H1 (cell line): ENCODE data around the gene OLIG2. TPM values are rescaled to one million over a fixed set of nuclear protein-coding genes. Genes with fewer than 3 reads are reported as not detected.
A peak's percentile ranks its signal among the peaks of the same experiment; 100 is the strongest.

Experiments used
- CTCF ChIA-PET: fragments of 300-600 bp; sonication (Branson Sonifier 250); formaldehyde crosslinking; loops from one replicate; lab custom pipeline; 2021; ENCODE audit not compliant: partially characterized antibody; lab: Charles Lee
- POLR2A ChIA-PET: fragments of 300-600 bp; sonication (Branson Sonifier 250); formaldehyde crosslinking; loops from one replicate; lab custom pipeline; 2021; ENCODE audit warnings: inconsistent platforms; ENCODE audit not compliant: partially characterized antibody; lab: Charles Lee
- DNase-seq, 2 experiments: peaks; one replicate each; pipeline versions ENCODE4 v3.0.0 to v3.0.0-alpha.2; 2010 to 2022; ENCODE audit warnings: low spot score in 2 of 2, low read depth in 1 of 2, mixed read lengths in 1 of 2
- FAIRE-seq: peaks from 2 replicates; lab custom pipeline; 2011; peaks lifted over from hg19 to GRCh38; lab: Jason Lieb, UNC
- H2AFZ ChIP-seq: 2 replicates; pipeline ENCODE4 v1.8.1; 2012; ENCODE audit warnings: low read length, inconsistent platforms
- H2AK5ac ChIP-seq: 2 replicates; pipeline ENCODE4 v1.6.1; 2013; ENCODE audit warnings: low read depth, low read length
- H2BK120ac ChIP-seq: replicated peaks from 2 replicates; pipeline ENCODE3; 2013; ENCODE audit warnings: low read depth, low read length, inconsistent platforms
- H2BK12ac ChIP-seq: 2 replicates; pipeline ENCODE4 v1.6.1; 2013; ENCODE audit warnings: low read depth, low read length
- H2BK15ac ChIP-seq: 2 replicates; pipeline ENCODE4 v1.6.1; 2013; ENCODE audit warnings: low read length
- H2BK20ac ChIP-seq: 2 replicates; pipeline ENCODE4 v1.6.1; 2013; ENCODE audit warnings: low read length
- H2BK5ac ChIP-seq: 2 replicates; pipeline ENCODE4 v1.6.1; 2013; ENCODE audit warnings: low read depth, low read length
- H3K14ac ChIP-seq: 2 replicates; pipeline ENCODE4 v1.6.1; 2013; ENCODE audit warnings: inconsistent platforms; ENCODE audit not compliant: insufficient read length
- H3K18ac ChIP-seq: 2 replicates; pipeline ENCODE4 v1.6.1; 2013; ENCODE audit warnings: low read length; ENCODE audit errors: extremely low read depth
- H3K23ac ChIP-seq: 2 replicates; pipeline ENCODE4 v1.6.1; 2013; ENCODE audit warnings: inconsistent platforms; ENCODE audit not compliant: insufficient read length
- H3K23me2 ChIP-seq: 2 replicates; pipeline ENCODE4 v1.6.1; 2013; ENCODE audit warnings: low read depth, low read length
- H3K27ac ChIP-seq: 2 replicates; pipeline ENCODE4 v1.6.1; 2011; ENCODE audit warnings: low read depth, low read length, inconsistent platforms
- H3K27me3 ChIP-seq, 4 experiments: replicated peaks in 1 of 4; 1 replicate in 1 of 4; 2 replicates in 3 of 4; pipeline versions ENCODE4 v1.6.1 to v1.8.1; 2011 to 2013; ENCODE audit warnings: low read length in 3 of 4, mild to moderate bottlenecking in 3 of 4, inconsistent platforms in 2 of 4, mixed read lengths in 2 of 4, moderate library complexity in 1 of 4; ENCODE audit not compliant: control insufficient read depth in 3 of 4, insufficient read depth in 3 of 4; ENCODE audit errors: extremely low read depth in 1 of 4
- H3K36me3 ChIP-seq, 4 experiments: 2 replicates each; pipeline versions ENCODE4 v1.6.1 to v1.8.1; 2011 to 2013; ENCODE audit warnings: mild to moderate bottlenecking in 4 of 4, low read length in 3 of 4, moderate library complexity in 2 of 4, control low read depth in 1 of 4, inconsistent platforms in 1 of 4; ENCODE audit not compliant: insufficient read depth in 4 of 4, control insufficient read depth in 2 of 4
- H3K4ac ChIP-seq: replicated peaks from 2 replicates; pipeline ENCODE3; 2013; ENCODE audit warnings: low read length, low read depth, mixed read lengths, inconsistent platforms; ENCODE audit not compliant: insufficient read length
- H3K4me1 ChIP-seq, 4 experiments: replicated peaks in 1 of 4; 1 replicate in 1 of 4; 2 replicates in 3 of 4; pipeline versions ENCODE4 v1.6.1 to v1.8.1; 2011 to 2013; ENCODE audit warnings: low read length in 3 of 4, inconsistent platforms in 2 of 4, mixed read lengths in 1 of 4; ENCODE audit not compliant: insufficient read depth in 4 of 4, control insufficient read depth in 3 of 4
- H3K4me2 ChIP-seq, 2 experiments: 2 replicates each; pipeline versions ENCODE4 v1.6.1 to v1.8.1; 2011 to 2013; ENCODE audit warnings: low read depth in 2 of 2, low read length in 2 of 2, control low read depth in 1 of 2, inconsistent platforms in 1 of 2, mild to moderate bottlenecking in 1 of 2; ENCODE audit not compliant: insufficient read depth in 1 of 2
- H3K4me3 ChIP-seq, 4 experiments: fragments of 200-600, 300-600 bp in 1 of 4; sonication (generic), shearing (Covaris generic), sonication (Bioruptor Twin) in 1 of 4; 2 replicates each; pipeline versions ENCODE4 v1.5.1 to v1.8.1; 2011 to 2016; ENCODE audit warnings: low read length in 4 of 4, low read depth in 3 of 4, control low read depth in 2 of 4, inconsistent platforms in 2 of 4, mild to moderate bottlenecking in 2 of 4, mixed read lengths in 1 of 4, moderate library complexity in 1 of 4; ENCODE audit not compliant: insufficient read depth in 2 of 4; ENCODE audit errors: extremely low read depth in 1 of 4
- H3K56ac ChIP-seq: replicated peaks from 2 replicates; pipeline ENCODE3; 2013; ENCODE audit warnings: low read depth, mild to moderate bottlenecking, mixed read lengths, low read length, inconsistent platforms; ENCODE audit not compliant: insufficient read length
- H3K79me1 ChIP-seq: 2 replicates; pipeline ENCODE4 v1.6.1; 2013; ENCODE audit warnings: low read depth, low read length, control low read depth
- H3K79me2 ChIP-seq, 2 experiments: 2 replicates each; pipeline versions ENCODE4 v1.6.1 to v1.8.1; 2012 to 2013; ENCODE audit warnings: low read length in 2 of 2, mild to moderate bottlenecking in 2 of 2, inconsistent platforms in 1 of 2; ENCODE audit not compliant: insufficient read depth in 2 of 2, control insufficient read depth in 1 of 2
- H3K9ac ChIP-seq, 4 experiments: replicated peaks in 1 of 4; 1 replicate in 1 of 4; 2 replicates in 3 of 4; pipeline versions ENCODE4 v1.6.1 to v1.8.1; 2011 to 2013; ENCODE audit warnings: low read depth in 3 of 4, low read length in 3 of 4, control low read depth in 2 of 4, mild to moderate bottlenecking in 2 of 4, moderate library complexity in 2 of 4, inconsistent platforms in 1 of 4; ENCODE audit errors: extremely low read depth in 1 of 4
- H3K9me3 ChIP-seq, 2 experiments: 2 replicates each; pipeline versions ENCODE4 v1.6.1 to v1.8.1; 2012 to 2013; ENCODE audit warnings: mild to moderate bottlenecking in 2 of 2, moderate library complexity in 2 of 2, control low read depth in 1 of 2, inconsistent platforms in 1 of 2, low read depth in 1 of 2, low read length in 1 of 2, mixed read lengths in 1 of 2; ENCODE audit not compliant: insufficient read depth in 2 of 2
- H4K20me1 ChIP-seq, 2 experiments: replicated peaks in 1 of 2; 2 replicates each; pipeline versions ENCODE3 to v1.8.1; 2011 to 2013; ENCODE audit warnings: inconsistent platforms in 2 of 2, low read length in 2 of 2, mild to moderate bottlenecking in 1 of 2; ENCODE audit not compliant: insufficient read depth in 2 of 2, control insufficient read depth in 1 of 2
- H4K5ac ChIP-seq: 2 replicates; pipeline ENCODE4 v1.6.1; 2013; ENCODE audit warnings: low read length, low read depth, mixed read lengths, inconsistent platforms; ENCODE audit not compliant: insufficient read length
- H4K8ac ChIP-seq: 2 replicates; pipeline ENCODE4 v1.8.0; 2013; ENCODE audit warnings: mild to moderate bottlenecking, moderate library complexity, low read length, inconsistent platforms; ENCODE audit not compliant: insufficient read depth; ENCODE audit errors: extremely low read depth
- H4K91ac ChIP-seq: replicated peaks from 2 replicates; pipeline ENCODE3; 2013; ENCODE audit warnings: low read length, mixed read lengths, inconsistent platforms; ENCODE audit not compliant: insufficient read length
- KDM4A ChIP-seq: IDR thresholded peaks from one replicate; pipeline ENCODE4 v1.7.1; 2012; ENCODE audit warnings: low read depth, mild to moderate bottlenecking, moderate library complexity, low read length, inconsistent platforms; ENCODE audit not compliant: severe bottlenecking
- SUZ12 ChIP-seq: fragments of 200-600 bp; sonication (generic); IDR thresholded peaks from 2 replicates; pipeline ENCODE4 v1.6.1; 2012; ENCODE audit warnings: mild to moderate bottlenecking, inconsistent platforms, low read length, moderate library complexity, mixed read lengths
- WGBS, 2 experiments: shearing (Covaris generic) in 1 of 2; methylation state at CpG; one replicate each; pipeline versions ENCODE4 v1.1.6 to v1.1.7; 2013 to 2015; ENCODE audit warnings: low lambda C conversion rate in 2 of 2, mixed read lengths in 2 of 2, inconsistent platforms in 1 of 2, low coverage in 1 of 2, missing lambda C conversion rate in 1 of 2; ENCODE audit not compliant: insufficient replicate concordance in 2 of 2, insufficient coverage in 1 of 2, insufficient read length in 1 of 2; ENCODE audit errors: extremely low coverage in 1 of 2, missing lambda C conversion rate in 1 of 2; 5-methylcytosine and 5-hydroxymethylcytosine counted together
- polyA plus RNA-seq, 7 experiments: library from polyadenylated mRNA; depleted of rRNA in 3 of 7; stranded (reverse) in 5 of 7; unstranded in 2 of 7; fragments of >200 nt in 5 of 7; fragments of 200-250 nt in 2 of 7; gene quantifications; 1 replicate in 5 of 7; 2 replicates in 1 of 7; 4 replicates in 1 of 7; pipeline versions ENCODE4 v1.2.1 to v1.2.3, GENCODE V29; 2011 to 2013; ENCODE audit warnings: missing spikeins in 2 of 7, mixed read lengths in 2 of 7
- total RNA-seq: library from RNA; stranded (reverse); fragmentation: NEBNext Ultra II Directional; extraction: Animal tissue kit (Norgen Biotek cat#: 25700); gene quantifications from 2 replicates; pipeline ENCODE4 v1.2.1, GENCODE V29; 2021

The OLIG2 gene
- total and polyA plus RNA-seq, 2 of the 8 experiments (the other 6 are each of a cell fraction or from before 2014, with no cell fraction given) = 0.79 TPM; not detected in 1

GRCh38 chr21:33073636-33074035 is 47.9 kb downstream of the OLIG2 start:
- no peaks in the 10 kb centered on the region; a peak in 1 of 8 replicates for H3K36me3 ChIP-seq
- H3K27me3 ChIP-seq = peaks cover 47 to 80% (median 70%) of the 10 kb centered on the region in 4 experiments
- H3K4me1 ChIP-seq = peaks cover 7 to 43% (median 24%) of the 10 kb centered on the region in 4 experiments
- 0 out of 4 replicates have a peak, but pooled peaks cover 0 to 3% of the 10 kb centered on the region in 2 experiments for H3K9me3 ChIP-seq
- H4K20me1 ChIP-seq = peaks cover 0 to 6% of the 10 kb centered on the region in 2 experiments
- H2BK5ac ChIP-seq = no peak overlapping the region
- no peaks in the 10 kb centered on the region for H3K79me1 ChIP-seq
- no peak overlapping the region for H4K5ac ChIP-seq
- no peak for FAIRE-seq
- H2AFZ ChIP-seq = no peak overlapping the region
- H3K27ac ChIP-seq = no peak overlapping the region
- TF ChIP-seq KDM4A (no peak), SUZ12 (0 out of 2 replicates have a peak, but pooled peaks have one; percentile 27)
- TF ChIP-seq, all 59 proteins: peak for 1
- Histone ChIP-seq H3K23me2 (peaks cover 13% of the 10 kb centered on the region; the same call in 1 of the 2 replicates), H2BK20ac (no peak overlapping the region), H4K8ac (no peak overlapping the region), H2AK5ac (no peak overlapping the region), H3K18ac (no peak overlapping the region), H3K79me2 (no peaks in the 10 kb centered on the region), H3K4ac (no peak overlapping the region), H3K23ac (no peak overlapping the region), H3K4me2 (no peak overlapping the region), H4K91ac (no peak overlapping the region), H3K4me3 (no peak overlapping the region), H2BK120ac (no peak overlapping the region), H3K14ac (no peak overlapping the region), H3K9ac (no peak overlapping the region), H2BK15ac (no peak overlapping the region), H2BK12ac (no peak overlapping the region), H3K56ac (no peak overlapping the region)
- no peak for DNase-seq
- 73% methylated on average over 4 of the region's 4 CpGs; no CpG with 5 or more reads in 1 of the 2 experiments for WGBS, 2 experiments
- CTCF ChIA-PET = interaction anchor here (0.6 to 1.5 kb wide), 6 partner anchors 47 to 124 kb away, joined by 3 to 4 read pairs (median 4); partner anchors contain the start of gene OLIG2
- POLR2A ChIA-PET = no interaction called here
